ENCODE results near the gene CYSLTR2.

The CYSLTR2 gene

DNA sequence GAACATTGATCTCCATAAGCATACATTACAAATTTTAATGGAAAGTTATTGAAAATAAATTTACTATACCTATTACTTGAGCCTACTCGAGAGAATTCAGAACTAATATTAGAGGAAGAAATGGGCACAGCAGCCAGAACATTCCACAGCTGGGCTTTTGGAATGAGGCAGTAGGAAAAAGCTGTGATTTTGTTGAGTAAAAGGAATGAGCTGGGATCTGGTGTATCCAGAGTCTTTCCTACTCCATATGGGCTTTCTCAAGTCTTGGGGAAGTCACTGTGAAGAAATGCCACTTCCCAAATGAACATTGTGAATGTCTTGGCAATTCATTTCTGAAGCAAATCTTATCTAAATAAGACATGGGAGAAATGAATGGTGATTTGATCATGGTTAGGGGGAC, 93.1 kb downstream of the CYSLTR2 start:
- no peak for DNase-seq (ENCODE audit: low read depth)
- no peak overlapping the region for H3K4me3 ChIP-seq (ENCODE audit: control insufficient read depth, low read depth, low read length)
- TF ChIP-seq, protein P1, sequence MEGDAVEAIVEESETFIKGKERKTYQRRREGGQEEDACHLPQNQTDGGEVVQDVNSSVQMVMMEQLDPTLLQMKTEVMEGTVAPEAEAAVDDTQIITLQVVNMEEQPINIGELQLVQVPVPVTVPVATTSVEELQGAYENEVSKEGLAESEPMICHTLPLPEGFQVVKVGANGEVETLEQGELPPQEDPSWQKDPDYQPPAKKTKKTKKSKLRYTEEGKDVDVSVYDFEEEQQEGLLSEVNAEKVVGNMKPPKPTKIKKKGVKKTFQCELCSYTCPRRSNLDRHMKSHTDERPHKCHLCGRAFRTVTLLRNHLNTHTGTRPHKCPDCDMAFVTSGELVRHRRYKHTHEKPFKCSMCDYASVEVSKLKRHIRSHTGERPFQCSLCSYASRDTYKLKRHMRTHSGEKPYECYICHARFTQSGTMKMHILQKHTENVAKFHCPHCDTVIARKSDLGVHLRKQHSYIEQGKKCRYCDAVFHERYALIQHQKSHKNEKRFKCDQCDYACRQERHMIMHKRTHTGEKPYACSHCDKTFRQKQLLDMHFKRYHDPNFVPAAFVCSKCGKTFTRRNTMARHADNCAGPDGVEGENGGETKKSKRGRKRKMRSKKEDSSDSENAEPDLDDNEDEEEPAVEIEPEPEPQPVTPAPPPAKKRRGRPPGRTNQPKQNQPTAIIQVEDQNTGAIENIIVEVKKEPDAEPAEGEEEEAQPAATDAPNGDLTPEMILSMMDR (conservative IDR thresholded peaks at IDR 0.05; ENCODE audit: control insufficient read depth, insufficient read depth, low read depth, low read length), result no peak

DNA sequence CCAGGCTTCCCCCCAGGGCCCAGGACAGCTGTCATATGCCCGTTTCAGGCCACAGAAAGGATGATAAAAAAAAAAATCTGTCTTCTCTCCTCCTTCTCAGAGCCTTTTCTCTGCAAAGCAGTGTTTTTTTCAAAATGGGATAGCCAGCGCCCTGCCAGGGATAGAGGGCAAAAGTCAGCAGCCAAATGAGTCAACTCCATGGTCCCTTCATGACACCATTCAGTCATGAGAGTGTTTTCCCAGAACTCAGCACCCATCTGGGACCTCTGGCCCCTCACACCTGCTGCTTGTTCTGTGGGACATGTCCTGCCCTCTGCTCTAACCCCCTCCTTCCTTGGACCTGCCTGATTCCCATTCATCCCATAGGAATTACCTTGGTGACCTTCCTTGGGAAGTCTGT, 95.0 kb downstream of the CYSLTR2 start:
- TF ChIP-seq, protein P1 (conservative IDR thresholded peaks at IDR 0.05; ENCODE audit: control insufficient read depth, insufficient read depth, low read depth, low read length), result no peak
- H3K4me3 ChIP-seq (ENCODE audit: control insufficient read depth, low read depth, low read length), result no peak overlapping the region
- peak; percentile 81 for DNase-seq (ENCODE audit: low read depth)

DNA sequence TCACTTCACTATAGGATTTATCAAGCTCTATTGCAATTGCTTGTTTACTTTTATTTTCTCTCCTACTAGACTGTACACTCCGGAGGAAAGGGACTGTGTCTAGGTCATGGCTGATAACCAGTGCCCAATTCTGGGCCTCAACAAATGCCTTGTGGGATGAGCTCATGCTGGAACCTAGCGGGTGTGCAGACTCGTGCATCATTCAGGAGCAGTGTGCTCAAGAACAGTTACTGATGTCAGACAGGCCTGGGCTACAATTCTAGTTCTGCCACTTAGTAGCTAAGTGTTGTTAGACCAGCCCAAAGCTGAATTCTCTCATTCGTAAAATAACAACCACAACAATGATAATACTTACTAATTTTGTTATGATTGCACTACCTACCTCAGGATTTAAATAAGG, 95.4 kb downstream of the CYSLTR2 start:
- no peak overlapping the region for H3K4me3 ChIP-seq (ENCODE audit: control insufficient read depth, low read depth, low read length)
- TF ChIP-seq, protein P1 (conservative IDR thresholded peaks at IDR 0.05; ENCODE audit: control insufficient read depth, insufficient read depth, low read depth, low read length), result no peak

DNA sequence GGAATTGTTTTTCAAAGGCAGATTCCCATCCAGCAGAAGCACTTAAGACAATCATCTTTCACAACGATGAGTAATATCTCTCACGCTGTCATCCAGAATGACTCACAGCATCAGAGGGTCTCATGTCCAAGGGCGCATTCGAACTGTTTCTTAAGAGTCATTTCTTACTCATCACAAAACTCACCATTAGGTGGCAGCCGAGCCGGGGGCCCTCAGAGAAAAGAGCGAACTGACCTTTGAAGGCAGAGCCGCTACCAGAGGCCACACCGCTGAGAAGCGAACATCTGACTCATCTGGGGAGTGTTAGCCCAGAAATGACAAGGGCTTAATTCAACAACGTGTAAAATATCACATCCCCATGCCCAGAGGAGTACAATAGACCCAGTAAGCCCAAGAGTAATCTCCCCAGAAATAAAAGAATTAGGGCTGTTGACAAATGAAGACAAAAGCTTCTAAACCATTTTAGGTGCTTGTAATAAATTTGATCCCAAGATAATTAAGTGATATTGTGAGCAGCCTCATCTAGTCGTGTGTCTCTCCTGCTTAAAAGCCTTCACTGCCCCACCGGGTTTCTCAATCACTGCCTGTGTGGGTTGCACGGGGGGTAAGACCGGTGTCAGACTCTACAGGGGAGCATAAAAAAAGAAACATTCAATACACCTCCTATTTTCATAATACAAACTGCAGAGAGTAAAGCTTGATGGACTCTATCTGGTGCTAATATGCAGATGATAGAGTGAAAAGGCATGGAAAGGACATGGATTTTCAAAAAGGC, 96.2 kb downstream of the CYSLTR2 start:
- TF ChIP-seq, protein P1 (conservative IDR thresholded peaks at IDR 0.05; ENCODE audit: control insufficient read depth, insufficient read depth, low read depth, low read length), result peak; percentile 53
- DNase-seq (ENCODE audit: low read depth), result peak; percentile 100
- no peak overlapping the region for H3K4me3 ChIP-seq (ENCODE audit: control insufficient read depth, low read depth, low read length)

More for the DNA sequence above, 95.4 kb downstream of the CYSLTR2 start:
- DNase-seq (ENCODE audit: low read depth), result peak; percentile 92

DNA sequence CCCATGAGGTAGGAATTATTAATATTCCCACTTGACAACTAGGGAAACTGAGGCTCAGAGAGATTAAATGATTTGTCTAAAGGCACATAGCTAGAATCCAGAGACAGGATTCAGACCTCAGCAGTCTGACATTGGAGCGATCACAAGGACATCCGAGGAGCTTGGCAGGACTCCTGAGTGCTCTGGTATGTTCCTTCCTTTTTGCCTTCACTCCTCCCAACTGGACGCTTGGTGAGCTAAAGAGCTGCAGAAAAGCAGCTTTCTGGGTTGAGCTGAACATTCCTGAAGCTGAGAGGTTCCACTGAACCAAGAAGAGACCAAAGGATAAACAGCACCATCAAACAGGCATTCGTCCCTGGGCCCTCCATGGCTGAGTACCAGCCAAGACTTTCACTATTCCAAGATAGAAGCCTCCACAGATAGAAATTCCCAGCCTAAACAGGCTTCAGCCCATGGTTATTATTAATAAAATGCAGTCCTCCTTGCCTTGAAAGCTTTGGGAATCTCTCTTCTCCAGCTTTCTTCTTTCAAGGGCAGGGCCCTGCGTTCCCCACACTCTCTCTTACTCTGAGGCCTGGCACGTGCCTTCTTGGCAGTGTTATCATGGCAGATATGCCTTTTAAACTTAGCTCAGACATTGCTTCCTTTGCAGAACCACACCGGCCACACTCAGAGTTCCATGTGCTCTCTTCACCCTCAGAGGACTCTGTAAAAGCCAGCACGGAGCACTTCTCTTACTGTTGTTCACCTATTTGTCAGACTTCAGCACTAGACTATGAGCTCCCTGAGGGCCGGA, 97.1 kb downstream of the CYSLTR2 start:
- H3K4me3 ChIP-seq (ENCODE audit: control insufficient read depth, low read depth, low read length), result no peak overlapping the region
- TF ChIP-seq, protein P1 (conservative IDR thresholded peaks at IDR 0.05; ENCODE audit: control insufficient read depth, insufficient read depth, low read depth, low read length), result peak; percentile 27
- peak; percentile 68 for DNase-seq (ENCODE audit: low read depth)

DNA sequence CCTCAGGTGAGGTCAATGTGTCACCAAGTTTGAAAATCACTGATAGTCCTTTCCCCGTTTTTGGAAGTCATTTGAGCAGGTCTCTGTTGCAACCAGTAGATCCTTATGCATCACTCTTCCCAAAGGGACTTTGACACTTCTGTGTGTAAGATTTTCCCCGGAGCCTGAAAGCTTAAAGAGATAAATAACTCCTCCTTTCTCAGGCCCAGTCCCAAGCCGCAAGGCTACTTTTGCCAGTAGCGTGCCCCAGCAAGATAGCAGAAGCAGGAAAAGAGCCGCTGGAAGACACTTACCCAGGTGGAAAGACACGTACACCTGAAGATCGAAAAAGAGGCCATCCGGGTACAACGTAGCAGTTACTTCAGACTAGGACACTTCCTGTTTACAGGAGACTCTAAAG, 106.9 kb downstream of the CYSLTR2 start:
- DNase-seq (ENCODE audit: low read depth), result no peak
- TF ChIP-seq, protein P1 (conservative IDR thresholded peaks at IDR 0.05; ENCODE audit: control insufficient read depth, insufficient read depth, low read depth, low read length), result no peak

More for the DNA sequence above, 106.9 kb downstream of the CYSLTR2 start:
- no peak overlapping the region for H3K4me3 ChIP-seq (ENCODE audit: control insufficient read depth, low read depth, low read length)
